HG03066 (cell line): ENCODE measurements around the gene OSBPL2.

Experiments used
- ATAC-seq: cut with Tn5 transposase; IDR thresholded peaks from one replicate; pipeline ENCODE4 v1.9.1; 2021; ENCODE audit warnings: low read depth; ENCODE audit not compliant: unreplicated experiment

The OSBPL2 gene

DNA sequence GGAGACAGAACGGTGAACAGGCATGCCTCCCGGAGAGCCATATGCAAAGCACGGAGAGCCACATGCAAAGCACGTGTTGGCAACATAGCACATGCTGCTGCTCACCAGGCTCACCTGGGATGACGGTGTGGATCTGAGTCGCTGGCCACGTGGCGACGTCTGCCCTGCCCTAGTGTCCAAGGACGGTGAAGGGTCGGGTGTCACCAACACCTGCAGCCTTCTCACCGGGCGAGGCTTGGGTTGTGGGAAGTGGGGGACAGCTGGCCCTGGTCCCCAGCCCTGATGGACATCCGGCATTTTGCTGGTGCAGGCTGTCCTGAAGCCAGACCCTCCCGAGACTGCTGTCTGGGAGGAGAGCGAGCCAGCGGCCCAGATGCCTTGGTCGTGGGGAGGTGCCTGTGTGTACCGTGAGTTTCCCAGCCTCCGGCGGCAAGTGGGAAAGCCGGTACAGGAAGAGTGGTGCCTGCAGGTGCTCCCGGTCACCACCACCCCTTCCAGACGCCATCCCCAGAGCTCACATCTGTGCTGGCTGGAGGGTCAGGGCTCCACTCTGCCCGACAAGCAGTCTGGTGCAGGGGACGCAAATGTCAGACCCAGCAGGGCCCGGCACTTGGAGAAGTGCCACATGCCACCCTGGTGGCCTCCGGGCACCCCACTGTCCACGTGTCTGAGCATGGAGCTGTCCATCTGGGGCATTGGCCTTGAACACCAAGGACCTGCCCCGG, 58.6 kb downstream of the OSBPL2 start:
- no peak for ATAC-seq

DNA sequence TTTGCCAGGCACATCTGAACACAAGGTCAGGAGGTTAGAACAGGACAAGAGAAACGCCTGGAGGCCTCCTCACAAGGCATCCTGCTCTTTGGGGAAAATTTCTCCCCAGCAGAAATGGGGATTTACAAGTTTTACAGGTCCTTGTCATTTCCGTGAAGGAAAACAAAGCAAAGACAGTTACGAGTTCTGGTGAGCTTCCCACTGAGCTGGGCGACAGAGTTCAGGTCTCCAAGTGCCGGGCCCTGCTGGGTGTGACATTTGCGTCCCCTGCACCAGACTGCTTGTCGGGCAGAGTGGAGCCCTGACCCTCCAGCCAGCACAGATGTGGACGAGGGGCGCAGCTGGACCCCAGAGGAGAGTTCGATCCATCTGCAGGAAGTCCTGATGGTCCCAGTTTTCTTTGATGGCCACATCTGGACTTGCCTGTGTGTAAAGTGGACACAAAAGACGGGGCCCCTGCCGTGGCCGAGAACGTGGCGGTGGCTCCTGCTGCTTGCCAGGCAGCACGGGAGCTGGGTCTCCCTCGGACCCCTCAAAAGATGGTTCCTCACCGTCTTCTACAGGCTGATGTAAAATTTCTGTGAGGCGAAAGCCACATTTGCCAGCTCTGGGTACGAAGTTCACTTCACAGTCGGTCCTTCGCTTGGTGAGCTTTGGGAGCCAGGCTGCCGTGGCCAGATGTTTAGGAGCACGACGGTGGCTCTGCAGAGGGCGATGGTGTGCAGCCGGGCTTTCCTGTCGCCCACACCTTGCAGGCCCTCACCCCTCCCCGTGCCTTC, 59.3 kb downstream of the OSBPL2 start:
- no peak for ATAC-seq

DNA sequence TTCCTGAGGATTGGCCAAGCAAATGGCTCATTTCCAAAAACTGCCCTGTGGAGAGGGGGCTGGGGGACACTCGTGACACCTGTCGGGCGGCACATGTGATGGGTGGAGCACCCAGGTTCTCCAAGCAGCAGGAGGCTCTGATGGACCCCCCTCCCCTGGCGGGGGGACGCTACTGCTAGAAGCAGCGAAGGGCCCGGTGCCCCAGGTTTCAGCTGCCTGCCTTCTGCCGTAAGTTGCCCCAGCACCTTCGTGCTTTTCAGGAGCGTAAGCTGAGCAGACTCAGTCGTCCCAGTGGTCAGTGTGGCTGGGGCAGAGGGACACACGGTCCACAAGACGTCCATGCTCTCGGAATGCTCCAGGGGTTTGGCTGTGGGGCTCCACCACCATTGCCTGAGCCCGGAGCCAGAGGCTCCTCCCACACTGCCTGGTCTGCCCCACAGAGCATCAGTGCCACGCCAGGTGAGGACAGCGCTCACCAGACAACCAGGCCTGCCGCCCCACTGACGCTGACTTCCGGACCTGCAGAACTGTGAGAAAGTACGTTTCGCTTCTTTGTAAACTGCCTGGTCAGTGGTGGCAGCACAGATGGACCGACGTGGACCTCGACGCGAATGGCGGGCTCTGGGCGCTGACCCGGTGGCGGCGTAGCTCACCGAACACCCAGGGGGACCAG, 60.4 kb downstream of the OSBPL2 start:
- no peak for ATAC-seq

DNA sequence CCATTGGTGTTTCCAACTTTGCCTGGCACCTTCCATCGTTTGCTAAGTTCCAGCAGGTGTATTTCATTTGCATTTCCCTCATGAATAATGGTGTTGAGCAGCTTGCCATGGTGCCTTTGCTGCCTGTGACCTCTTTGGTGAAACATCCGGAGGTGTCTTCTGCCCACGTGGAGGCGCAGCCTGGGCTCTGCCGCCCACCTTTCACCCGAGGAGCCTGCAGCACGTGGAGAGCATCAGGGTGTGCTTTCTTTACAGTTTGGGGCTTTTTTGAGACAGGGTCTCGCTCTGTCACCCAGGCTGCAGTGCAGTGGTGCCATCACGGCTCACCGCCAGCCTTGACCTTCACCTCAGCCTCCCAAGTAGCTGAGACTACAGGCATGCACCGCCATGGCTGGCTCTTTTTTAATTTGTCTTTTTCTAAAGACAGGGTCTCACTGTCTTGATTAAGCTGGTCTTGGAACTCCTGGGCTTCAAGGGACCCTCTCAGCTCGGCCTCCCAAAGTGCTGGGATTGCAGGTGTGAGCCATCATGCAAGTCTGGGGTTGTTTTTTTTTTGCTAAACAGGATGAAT, 61.4 kb downstream of the OSBPL2 start:
- no peak for ATAC-seq

DNA sequence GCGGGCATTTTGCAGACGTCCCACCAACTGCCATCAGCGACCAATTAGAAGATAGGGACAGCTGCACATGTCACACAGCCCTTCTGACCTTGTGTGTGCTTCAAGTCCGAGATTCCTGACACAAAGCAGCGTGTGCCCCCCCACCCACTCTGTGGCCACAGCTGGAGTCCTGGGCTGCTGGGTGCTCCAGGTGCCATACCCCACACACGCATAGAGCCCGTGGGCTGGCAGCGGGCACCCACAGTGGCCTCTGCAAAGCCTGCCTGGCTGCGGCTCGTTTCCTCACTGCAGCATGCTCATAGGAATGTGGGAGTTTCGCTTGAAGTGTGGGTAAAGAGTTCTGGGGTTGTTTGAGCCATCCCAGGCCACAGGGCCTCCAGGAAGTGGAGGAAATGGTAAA, 62.0 kb downstream of the OSBPL2 start:
- ATAC-seq: no peak

DNA sequence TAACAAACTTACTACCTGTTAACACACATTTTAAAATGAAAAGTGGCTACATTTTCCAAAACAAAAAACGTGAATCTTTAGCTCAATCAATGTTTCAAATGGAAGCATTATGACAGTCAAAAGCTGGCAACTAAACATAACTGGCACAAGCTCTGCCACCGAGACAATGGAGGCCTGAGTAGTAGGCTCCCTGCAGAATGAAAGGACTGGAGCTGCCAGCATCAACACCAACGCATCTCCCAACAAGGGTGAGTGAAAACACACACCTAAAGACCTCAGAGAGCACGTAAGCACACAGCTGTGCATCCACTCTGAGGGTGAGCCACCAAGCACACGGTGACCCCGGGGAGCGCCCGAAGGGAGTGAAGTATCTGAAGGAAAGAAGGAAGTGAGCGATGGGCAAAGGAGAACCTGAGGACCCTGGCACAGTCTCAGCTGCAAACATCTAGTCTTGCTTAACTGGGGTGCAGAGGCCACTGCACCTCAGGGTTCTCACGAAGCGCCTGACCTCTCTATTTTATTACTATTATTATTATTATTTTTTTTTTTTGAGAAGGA, 62.9 kb downstream of the OSBPL2 start:
- ATAC-seq: no peak

DNA sequence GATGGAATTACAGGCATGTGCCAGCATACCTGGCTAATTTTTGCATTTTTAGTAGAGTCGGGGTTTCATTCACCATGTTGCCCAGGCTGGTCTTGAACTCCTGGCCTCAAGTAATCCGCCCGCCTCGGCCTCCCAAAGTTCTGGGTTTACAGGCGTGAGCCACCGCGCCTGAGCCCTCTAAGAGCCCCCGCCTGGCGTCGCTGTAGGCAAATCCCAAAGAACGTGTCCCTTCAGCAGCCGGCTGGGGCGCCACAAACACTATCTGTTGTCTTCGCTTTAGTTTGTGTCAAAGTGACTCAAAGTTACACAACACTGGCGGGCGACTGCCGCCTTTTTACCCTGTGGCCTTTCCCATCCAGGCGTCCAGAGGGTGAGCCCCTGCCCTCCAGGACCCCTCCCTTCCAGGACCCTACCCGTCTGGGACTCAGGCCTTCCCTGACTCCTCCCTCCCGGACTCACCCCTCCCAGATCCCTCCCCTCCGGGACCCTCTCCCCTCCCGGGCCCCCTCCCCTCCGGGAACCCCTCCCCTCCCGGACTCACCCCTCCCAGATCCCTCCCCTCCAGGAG, 63.5 kb downstream of the OSBPL2 start:
- ATAC-seq: peak; percentile 34

DNA sequence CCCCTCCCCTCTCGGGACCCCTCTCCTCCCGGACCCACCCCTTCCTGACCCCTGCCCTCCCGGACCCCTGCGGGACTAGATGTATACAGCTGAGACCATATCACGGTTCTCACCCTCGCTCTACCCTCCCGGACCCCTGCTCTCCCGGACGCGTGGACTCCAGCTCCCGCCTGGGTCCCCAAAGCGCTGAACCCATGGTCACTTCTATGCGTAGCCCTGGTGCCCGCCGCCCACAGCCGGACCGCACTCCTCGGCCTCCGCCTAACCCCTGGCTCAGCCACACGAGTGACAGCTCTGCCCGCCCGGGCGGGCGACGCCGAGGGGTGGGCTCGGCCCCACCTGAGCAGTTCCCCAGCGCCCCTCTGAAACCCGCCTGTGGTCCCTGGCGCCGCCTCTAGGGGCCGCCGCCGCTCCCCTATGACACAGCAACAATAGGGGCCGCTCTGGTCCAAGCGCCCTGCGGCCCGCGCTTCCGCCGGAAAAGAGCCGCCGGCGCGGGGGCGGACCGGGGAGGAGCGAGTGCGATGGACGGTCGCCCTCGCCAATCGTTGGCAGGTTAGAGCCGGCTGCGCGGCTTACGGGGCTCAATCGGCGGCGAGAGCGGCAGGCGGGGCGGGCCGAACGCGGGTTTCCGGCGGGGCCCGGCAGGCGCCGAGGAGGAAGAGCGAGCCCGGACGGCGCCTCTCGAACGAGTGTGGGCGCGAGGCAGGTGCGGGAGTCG, 64.2 kb downstream of the OSBPL2 start, which contains the start of gene ADRM1:
Gene ADRM1 (plus strand): TSS at position 657 of the 721 bp plus-strand sequence. CDS start 572 bp downstream, outside the sequence.
- ATAC-seq: peak; percentile 82

DNA sequence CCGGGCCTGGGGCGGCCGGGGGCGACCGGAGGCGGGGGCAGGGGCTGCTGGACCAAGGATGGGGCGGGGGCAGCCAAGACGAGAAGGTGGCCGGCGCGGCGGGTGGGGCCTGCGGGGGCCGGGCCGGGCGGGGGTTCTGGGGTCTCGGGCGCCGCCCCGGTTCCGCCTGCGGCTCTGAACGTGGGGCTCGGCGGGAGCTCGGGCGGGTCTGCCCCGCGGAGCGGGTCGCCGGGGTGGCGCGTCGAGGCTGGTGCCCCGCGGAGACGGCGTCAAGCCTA, 64.7 kb downstream of the OSBPL2 start:
- ATAC-seq: no peak

DNA sequence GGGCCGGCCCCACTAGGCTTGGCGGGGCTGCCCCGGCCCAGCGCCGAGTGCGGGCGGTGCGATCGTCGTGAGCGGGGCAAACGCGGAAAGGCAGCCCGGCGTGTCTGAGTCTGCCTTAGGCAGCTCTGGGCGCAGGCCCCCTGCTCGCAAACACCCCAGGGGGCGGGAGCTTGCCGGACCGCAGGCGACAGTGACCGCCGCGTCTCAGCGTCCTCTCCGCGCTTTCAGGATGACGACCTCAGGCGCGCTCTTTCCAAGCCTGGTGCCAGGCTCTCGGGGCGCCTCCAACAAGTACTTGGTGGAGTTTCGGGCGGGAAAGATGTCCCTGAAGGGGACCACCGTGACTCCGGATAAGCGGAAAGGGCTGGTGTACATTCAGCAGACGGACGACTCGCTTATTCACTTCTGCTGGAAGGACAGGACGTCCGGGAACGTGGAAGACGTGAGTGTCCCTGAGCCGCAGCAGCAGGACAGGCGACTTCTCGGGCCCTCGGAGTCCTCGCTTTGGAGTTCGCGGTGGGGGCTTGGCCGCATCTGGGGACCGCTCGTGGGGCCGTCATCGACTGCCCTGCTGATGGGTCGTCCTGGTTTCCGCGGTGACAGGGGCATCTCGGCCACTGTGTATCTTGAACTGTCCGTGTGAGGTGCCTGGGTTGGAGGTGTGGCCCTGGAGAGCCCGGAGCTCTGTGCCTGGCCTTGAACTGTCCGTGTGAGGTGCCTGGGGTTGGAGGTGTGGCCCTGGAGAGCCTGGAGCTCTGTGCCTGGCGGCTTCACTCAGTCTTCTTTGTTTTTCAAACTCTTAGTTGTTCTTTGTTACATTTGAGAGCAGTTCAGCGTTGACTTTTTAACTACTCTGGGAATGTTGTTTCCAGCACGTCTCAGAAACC, 65.3 kb downstream of the OSBPL2 start:
- ATAC-seq: no peak

DNA sequence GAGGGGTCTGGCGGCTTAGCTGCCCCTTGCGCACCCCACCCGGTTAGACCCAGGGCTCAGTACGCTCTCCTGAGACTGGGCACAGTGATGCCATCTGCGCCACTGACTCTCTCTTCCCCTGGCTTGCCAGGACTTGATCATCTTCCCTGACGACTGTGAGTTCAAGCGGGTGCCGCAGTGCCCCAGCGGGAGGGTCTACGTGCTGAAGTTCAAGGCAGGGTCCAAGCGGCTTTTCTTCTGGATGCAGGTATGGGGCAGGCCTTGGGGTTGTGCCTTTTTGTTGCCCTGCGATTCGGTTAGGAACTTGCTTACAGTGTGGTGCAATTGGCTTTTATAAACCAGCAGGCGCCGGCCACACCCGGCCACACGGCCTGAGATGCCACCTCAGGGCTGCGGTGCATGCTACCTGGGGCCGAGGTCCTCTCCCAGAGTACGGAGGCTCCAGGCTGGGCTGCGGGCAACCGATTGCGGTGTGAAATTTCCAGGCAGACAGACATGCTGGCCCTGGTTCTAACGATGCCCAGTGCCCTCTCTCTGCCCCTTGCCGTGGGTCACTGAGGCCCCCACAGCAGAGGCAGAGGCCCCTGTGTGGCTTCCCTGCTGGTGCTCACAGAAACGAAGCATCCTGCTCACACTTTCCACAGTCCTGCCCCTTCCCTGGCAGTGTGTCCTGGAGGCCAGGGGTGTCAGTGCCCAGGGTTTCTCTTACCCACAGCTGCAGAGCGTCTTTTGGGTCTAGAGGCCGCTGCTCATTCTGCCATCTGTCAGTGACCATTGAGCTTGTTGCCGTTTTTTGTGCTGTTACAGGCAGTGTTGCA, 66.2 kb downstream of the OSBPL2 start:
- ATAC-seq: no peak

DNA sequence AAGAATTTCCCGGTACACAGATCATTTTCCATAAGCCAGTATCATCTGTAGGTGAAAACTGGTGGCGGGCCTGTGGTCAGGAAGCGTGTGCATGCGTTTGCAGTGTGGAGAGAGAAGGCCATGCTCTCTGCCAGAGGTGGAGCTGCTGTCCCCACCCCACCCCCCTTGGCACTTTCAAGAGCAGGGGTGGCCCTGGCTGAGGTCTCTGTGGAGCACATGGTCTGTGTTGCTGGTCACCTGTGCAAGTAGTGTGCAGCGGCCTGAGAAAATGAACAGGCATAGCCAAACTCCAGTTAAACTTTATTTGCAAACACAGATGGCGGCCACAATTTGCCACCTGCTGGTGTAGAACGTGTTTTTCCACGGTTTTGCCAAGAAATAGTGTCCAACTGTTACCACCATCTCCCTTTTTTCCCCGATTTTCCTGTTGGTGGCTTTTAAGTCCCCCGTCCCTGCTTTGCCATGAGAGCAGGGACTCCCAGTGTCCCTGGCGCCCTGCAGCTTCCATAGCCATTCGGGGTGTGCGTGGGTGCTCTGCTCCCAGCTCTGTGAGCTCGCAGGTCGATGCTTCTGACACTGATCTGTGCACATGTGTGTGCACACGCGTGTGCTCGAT, 66.9 kb downstream of the OSBPL2 start:
- ATAC-seq: no peak

DNA sequence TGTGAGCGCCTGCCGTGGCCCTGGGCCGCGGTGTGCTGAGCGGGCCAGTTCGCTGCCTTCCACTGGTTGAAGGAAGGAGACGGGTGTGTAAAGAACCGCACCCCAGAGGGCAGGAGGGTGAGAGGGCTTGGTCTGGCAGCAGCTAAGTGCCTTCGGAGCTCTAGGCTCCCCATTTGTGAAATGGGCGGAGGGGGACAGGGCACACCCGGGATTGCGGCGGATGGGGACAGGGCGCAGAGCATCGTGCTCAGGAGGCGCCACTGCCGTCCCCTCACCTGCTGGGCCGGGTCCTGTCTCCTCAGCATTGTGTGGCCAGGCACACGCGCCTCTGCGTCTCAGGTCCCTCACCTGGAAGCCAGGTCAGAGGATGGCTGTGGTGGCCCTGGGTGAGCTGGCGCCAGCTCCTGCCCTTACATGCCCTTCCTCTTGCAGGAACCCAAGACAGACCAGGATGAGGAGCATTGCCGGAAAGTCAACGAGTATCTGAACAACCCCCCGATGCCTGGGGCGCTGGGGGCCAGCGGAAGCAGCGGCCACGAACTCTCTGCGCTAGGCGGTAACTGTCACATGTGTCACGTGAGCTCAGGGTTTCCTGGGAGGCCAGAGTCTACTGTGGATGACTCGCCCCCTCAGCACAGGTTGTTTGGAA, 67.6 kb downstream of the OSBPL2 start:
- no peak for ATAC-seq

DNA sequence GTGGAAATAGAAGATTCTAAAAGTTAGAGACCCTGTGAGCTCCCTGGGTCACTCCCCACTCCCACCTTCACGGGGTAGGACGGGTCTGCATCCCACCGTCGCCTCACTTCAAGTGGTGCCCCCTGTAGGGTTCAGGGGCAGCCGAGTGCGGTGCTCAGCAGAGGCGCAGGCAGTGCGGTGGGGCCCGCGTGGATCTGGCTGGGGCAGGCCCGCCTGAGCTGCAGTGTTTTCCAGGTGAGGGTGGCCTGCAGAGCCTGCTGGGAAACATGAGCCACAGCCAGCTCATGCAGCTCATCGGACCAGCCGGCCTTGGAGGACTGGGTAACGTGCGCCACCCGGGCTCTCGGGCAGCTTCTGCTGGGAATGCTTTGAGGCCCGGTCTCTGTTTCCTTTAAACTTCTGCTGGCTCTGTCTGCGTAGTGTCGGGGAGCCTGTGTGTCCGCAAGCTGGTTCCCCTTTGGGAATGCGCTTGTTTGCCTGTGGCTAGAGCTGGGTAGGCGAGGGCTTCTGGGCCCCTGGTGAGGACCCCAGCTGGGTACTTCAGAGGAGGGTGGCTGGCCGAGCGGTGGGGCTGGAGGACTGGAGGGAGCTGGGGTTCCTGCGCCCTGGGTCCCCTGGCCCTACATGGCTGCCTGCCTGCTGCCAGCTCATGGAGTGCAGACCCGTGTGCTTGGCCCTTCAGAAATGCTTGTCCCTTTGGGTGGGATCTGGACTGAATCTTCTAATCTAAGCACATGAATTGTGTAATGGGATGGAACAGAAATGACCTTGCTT, 68.3 kb downstream of the OSBPL2 start:
- ATAC-seq: no peak

DNA sequence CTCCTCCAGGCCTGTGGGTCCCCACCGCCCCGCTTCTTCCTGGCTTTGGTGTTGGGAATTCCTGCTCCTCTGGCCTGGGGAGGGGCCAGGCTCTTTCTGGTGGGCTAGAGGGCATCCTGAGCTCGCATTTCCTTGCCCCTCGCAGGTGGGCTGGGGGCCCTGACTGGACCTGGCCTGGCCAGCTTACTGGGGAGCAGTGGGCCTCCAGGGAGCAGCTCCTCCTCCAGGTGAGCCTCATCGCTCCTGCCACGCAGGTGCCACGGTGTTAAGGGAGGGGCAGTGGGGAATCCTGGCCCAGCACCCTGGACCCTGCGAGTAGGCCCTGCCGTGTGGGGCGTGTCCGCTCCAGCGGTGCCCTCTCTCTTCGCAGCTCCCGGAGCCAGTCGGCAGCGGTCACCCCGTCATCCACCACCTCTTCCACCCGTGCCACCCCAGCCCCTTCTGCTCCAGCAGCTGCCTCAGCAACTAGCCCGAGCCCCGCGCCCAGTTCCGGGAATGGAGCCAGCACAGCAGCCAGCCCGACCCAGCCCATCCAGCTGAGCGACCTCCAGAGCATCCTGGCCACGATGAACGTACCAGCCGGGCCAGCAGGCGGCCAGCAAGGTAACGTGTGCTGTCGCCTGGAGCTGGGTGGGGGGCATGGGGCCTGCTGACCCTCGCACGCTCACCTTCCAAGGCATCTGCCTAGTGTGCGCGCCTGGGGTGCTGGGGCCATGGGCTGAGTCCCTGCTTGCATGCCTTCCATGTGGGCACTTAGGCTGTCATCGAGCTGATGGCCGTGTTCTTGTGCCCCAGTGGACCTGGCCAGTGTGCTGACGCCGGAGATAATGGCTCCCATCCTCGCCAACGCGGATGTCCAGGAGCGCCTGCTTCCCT, 69.1 kb downstream of the OSBPL2 start:
- ATAC-seq: no peak
